AG09319 (cell line): ENCODE data around the gene DTHD1.

ENCODE experiments used
- DNase-seq: peaks from one replicate; pipeline ENCODE4 v3.0.0-alpha.2; 2010; ENCODE audit warnings: low read depth; ENCODE audit errors: extremely low read depth
- TF ChIP-seq, protein P1 (sequence below): IDR thresholded peaks from 2 replicates; pipeline ENCODE4 v1.5.1; 2011; ENCODE audit warnings: low read depth, mild to moderate bottlenecking, inconsistent platforms, low read length, moderate library complexity

DTHD1 gene

DNA sequence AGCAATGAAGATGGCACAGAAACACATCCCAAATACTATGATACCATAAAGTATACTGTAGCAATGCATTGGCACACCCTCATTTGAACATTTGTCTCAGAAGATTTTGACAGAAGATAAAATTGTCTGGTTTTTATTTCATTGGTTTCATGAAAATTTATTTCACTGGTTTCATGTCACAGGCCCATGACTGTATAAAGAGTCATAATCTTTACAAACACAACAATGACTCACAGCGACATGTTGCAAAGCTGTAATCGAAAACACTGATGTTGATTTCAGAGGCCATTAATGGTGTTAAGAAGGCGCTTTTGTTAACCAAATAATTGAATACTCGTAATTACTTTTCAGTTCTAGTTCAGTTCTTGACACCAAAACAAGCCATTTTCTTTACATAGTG, 8.1 kb upstream of the DTHD1 start:
- TF ChIP-seq, protein P1, sequence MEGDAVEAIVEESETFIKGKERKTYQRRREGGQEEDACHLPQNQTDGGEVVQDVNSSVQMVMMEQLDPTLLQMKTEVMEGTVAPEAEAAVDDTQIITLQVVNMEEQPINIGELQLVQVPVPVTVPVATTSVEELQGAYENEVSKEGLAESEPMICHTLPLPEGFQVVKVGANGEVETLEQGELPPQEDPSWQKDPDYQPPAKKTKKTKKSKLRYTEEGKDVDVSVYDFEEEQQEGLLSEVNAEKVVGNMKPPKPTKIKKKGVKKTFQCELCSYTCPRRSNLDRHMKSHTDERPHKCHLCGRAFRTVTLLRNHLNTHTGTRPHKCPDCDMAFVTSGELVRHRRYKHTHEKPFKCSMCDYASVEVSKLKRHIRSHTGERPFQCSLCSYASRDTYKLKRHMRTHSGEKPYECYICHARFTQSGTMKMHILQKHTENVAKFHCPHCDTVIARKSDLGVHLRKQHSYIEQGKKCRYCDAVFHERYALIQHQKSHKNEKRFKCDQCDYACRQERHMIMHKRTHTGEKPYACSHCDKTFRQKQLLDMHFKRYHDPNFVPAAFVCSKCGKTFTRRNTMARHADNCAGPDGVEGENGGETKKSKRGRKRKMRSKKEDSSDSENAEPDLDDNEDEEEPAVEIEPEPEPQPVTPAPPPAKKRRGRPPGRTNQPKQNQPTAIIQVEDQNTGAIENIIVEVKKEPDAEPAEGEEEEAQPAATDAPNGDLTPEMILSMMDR: no peak

DNA sequence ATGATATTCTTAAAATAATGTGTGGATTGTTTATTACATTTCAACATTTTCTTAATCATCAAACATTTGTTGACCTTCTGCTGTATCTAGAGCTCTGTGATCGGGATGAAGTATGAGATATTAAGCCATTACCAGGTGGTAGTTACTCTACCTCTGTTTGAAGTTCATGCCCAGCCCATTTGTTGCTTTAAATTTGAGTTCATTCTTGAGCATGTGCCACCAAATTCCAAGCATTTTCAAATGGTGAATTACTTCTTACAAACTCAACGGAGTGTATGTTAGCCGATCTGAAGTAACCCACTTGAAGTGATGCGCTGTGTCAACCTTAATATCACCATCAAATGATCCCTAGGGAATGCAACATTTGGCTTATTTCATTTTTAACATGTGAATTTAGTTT, 7.3 kb upstream of the DTHD1 start:
- no peak for DNase-seq
- TF ChIP-seq, protein P1: no peak

More for the DNA sequence above, 8.1 kb upstream of the DTHD1 start:
- no peak for DNase-seq

DNA sequence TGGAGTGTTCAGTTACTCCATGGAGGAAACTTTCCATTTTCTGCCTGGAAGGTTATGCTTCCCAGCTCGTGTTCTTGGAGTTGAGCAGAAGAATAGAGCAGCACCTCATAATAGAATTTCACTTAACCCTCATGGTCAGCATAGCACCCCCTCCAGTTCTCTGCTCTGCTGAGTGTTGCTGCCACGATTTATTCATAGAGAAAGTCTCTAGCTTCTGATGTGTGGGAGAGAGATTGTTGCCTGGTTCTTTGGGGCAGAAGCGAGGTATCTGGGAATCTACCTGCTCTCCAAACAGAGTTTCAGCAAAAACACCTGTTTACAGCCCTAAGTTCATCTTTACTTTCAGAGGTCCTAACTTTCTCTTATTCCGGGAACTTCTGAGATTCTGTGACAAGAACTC, 3.9 kb upstream of the DTHD1 start:
- no peak for DNase-seq
- TF ChIP-seq, protein P1: no peak

DNA sequence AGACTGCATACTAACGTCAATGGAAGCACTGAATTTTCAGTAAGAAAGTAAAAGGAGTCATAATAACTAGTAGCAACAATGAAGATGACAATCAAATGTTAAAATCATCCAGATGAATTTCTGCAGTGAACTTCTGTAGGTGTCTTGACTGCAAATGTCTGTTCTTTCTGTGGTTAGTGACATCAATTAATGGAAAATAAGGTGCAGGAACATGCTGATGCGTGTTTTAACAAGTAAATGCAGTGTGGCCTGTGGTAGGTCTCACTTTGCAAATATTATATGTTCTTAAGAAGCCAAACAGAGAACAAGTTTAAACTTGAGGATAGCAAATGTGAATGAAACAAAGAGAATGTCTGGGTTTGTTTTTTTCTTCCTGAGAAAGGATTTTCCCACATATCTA, 2.6 kb upstream of the DTHD1 start:
- no peak for DNase-seq
- TF ChIP-seq, protein P1: no peak

DNA sequence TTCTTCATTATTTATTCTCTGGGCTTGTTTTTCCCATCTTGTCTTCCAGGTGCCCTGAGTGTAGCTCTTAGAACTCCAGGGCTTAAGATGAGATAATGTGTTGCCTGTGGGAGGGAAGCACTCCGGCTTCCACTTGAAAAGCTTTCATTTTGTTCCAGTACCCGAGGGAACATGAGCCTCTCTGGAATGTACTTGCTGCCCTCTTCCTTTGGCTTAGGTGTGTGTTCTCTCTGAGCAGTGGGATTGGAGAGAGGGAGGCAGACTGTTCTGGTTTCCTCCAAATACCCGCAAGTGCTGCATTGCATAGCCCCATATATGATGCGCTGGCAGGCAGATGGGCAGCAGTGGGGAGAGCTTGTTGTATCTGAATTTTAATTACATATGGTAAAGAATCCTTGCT, 861 bp upstream of the DTHD1 start:
- TF ChIP-seq, protein P1: no peak
- DNase-seq: no peak

DNA sequence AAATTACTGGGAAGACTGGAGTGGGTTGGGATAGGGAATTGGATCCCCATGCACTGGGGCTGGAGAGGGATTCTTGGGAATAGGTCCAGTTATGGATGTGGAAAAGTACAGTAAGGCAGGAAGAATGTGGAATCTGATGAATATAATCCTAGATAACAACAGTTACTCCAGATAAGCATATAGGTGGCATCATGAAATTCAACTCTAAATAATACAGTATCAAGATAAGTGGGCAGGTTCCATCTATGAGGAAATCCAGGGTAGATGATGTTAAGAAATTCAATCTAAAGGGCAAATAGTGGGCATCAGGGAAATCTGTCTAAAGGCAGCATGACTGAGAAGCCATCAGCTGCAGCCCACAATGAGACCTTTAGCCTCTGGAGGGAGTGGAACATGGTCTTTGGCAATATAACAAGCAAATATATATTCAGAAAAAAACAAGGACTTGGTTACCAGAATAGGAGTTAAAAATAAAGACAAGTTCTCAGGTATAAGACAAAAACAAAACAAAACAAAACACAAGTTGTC, 1.2 kb downstream of the DTHD1 start:
- no peak for DNase-seq
- TF ChIP-seq, protein P1: no peak

DNA sequence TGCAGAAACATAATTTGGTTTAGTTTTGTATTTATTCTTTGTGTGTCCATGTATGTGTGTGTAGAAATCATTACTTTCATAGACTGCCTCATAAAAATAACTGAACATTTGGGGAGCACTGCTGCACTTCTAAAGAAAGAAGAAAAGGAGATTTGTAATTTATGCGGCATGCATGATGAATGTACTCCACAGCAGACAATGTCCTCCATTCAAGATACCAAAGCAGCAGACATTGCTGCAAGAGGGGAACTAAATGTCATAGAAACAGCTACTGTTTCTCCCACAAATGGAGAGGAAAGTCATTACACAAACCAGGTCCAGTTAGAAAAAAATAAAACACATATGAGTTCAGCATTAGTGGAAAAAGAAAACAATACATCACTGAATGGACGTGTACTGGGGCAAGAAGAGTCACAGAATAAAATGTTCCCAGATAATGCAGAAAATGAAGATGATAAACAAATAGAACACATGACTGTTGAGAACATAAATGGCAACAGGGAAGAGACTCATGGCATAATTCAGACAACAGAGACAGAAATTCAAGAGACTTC, 2.6 kb downstream of the DTHD1 start:
- TF ChIP-seq, protein P1: no peak
- DNase-seq: no peak
